Measurements from ENCODE around the gene PEAK3. TPM values are rescaled to one million over a fixed set of nuclear protein-coding genes. Genes with fewer than 3 reads are reported as not detected.

PEAK3 gene
- total RNA-seq, 8 experiments from 2014 or later, result 0.15 to 1.3 (median 0.52) TPM

Other genes with a start within 250 kb of the PEAK3 start
- gene MKNK2, start 230.9 kb downstream of the PEAK3 start, total RNA-seq, result 10 to 100 TPM; 33.0 to 95.2 (median 50.9) TPM
- 10 to 100 TPM in 4 of 8 experiments, 1 to 10 TPM in 4; 7.2 to 16.3 (median 10.0) TPM for gene MOB3A, start 185.8 kb downstream of the PEAK3 start, total RNA-seq
- gene IZUMO4, start 185.3 kb downstream of the PEAK3 start, total RNA-seq, result 1 to 10 TPM; 1.6 to 4.5 (median 3.2) TPM
- gene AP3D1, start 130.6 kb downstream of the PEAK3 start, total RNA-seq, result 100 to 1,000 TPM in 2 of 8 experiments, 10 to 100 TPM in 6; 59.6 to 122 (median 78.8) TPM
- gene DOT1L, start 118.2 kb downstream of the PEAK3 start, total RNA-seq, result 10 to 100 TPM in 5 of 8 experiments, 1 to 10 TPM in 3; 3.4 to 27.9 (median 13.7) TPM
- 10 to 100 TPM; 45.2 to 86.4 (median 52.2) TPM for gene PLEKHJ1, start 45.8 kb downstream of the PEAK3 start, total RNA-seq
- 10 to 100 TPM; 13.1 to 72.6 (median 49.9) TPM for gene SF3A2, start 45.4 kb downstream of the PEAK3 start, total RNA-seq
- 1 to 10 TPM in 6 of 8 experiments, under 1 TPM in 2; 0.36 to 4.1 (median 2.0) TPM for gene AMH, start 32.9 kb downstream of the PEAK3 start, total RNA-seq
- 1 to 10 TPM in 5 of 8 experiments, under 1 TPM in 3; 0.43 to 2.0 (median 1.1) TPM for gene JSRP1, start 25.8 kb downstream of the PEAK3 start, total RNA-seq
- 1 to 10 TPM in 1 of 8 experiments, under 1 TPM in 4, not detected in 3; 0.27 to 1.4 (median 0.35) TPM for gene LINGO3, start 26.0 kb upstream of the PEAK3 start, total RNA-seq
- 100 to 1,000 TPM; 143 to 444 (median 296) TPM for gene LSM7, start 46.4 kb upstream of the PEAK3 start, total RNA-seq
- 10 to 100 TPM; 22.2 to 77.9 (median 36.5) TPM for gene SPPL2B, start 46.5 kb upstream of the PEAK3 start, total RNA-seq
- gene TMPRSS9, start 78.1 kb upstream of the PEAK3 start, total RNA-seq, result 1 to 10 TPM in 3 of 8 experiments, under 1 TPM in 4, not detected in 1; 0.33 to 4.1 (median 0.56) TPM
- 100 to 1,000 TPM in 2 of 8 experiments, 10 to 100 TPM in 6; 51.8 to 145 (median 85.3) TPM for gene TIMM13, start 145.4 kb upstream of the PEAK3 start, total RNA-seq
- gene LMNB2, start 174.8 kb upstream of the PEAK3 start, total RNA-seq, result 100 to 1,000 TPM in 2 of 8 experiments, 10 to 100 TPM in 6; 29.7 to 100 (median 36.7) TPM
- 10 to 100 TPM in 7 of 8 experiments, 1 to 10 TPM in 1; 9.4 to 80.4 (median 20.8) TPM for gene GADD45B, start 194.0 kb upstream of the PEAK3 start, total RNA-seq

All from motor neuron (in vitro differentiated cells).